Epidermal melanocyte (primary cell): ENCODE results near the gene FALEC.
"Not testable (repeated sequence)": the region's sequence is repeated elsewhere in the genome, so short reads cannot be mapped to it uniquely, and the experiment has no call there.

Experiments
- DNase-seq: peaks from one replicate; pipeline ENCODE4 v3.0.0; 2011; ENCODE audit warnings: low spot score; ENCODE audit not compliant: insufficient read length

FALEC gene

DNA sequence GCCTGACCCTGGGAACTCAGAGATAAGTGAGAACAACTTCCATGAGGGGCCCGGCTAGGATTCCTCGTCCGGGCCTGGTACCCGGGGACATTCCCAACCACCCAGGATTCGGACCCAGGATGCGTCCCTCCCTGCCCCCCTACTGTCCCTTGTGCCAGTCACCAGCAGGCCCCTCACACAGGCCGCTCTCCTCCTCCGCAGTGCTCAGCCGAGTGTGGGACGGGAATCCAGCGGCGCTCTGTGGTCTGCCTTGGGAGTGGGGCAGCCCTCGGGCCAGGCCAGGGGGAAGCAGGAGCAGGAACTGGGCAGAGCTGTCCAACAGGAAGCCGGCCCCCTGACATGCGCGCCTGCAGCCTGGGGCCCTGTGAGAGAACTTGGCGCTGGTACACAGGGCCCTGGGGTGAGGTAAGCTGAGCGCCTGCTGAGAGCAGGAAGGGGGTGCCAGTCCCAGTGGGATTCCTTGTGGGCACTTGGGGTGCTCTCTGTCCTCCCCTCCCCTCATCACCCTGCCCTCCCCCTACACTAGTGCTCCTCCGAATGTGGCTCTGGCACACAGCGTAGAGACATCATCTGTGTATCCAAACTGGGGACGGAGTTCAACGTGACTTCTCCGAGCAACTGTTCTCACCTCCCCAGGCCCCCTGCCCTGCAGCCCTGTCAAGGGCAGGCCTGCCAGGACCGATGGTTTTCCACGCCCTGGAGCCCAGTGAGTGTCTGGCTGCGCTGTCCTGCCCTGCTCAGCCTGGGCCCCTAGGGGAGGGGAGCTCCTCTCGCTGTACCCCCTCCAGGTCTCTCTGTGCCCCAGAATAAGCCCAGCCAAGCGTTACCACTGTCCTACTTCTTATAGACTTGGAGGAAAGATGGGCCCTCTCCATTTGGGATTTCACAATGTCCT is 43.5 kb downstream of the FALEC start:
- DNase-seq = peak; percentile 8

DNA sequence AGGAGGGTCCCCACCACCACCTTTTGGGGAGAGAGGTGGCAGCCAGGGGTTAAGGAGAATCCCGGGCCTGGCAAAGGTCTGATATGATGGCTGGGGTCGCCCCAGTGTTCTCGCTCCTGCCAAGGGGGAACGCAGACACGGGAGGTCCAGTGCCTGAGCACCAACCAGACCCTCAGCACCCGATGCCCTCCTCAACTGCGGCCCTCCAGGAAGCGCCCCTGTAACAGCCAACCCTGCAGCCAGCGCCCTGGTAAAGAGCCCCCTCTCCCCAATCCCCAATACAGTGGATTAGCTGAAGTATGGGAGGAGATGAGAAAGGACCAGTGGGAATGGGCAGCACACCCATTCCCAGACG is 44.1 kb downstream of the FALEC start:
- DNase-seq = no peak

DNA sequence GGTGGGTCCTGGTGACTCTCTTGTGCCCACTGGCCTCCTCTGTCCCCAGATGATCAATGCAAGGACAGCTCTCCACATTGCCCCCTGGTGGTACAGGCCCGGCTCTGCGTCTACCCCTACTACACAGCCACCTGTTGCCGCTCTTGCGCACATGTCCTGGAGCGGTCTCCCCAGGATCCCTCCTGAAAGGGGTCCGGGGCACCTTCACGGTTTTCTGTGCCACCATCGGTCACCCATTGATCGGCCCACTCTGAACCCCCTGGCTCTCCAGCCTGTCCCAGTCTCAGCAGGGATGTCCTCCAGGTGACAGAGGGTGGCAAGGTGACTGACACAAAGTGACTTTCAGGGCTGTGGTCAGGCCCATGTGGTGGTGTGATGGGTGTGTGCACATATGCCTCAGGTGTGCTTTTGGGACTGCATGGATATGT is 44.5 kb downstream of the FALEC start:
- peak; percentile 66 for DNase-seq

DNA sequence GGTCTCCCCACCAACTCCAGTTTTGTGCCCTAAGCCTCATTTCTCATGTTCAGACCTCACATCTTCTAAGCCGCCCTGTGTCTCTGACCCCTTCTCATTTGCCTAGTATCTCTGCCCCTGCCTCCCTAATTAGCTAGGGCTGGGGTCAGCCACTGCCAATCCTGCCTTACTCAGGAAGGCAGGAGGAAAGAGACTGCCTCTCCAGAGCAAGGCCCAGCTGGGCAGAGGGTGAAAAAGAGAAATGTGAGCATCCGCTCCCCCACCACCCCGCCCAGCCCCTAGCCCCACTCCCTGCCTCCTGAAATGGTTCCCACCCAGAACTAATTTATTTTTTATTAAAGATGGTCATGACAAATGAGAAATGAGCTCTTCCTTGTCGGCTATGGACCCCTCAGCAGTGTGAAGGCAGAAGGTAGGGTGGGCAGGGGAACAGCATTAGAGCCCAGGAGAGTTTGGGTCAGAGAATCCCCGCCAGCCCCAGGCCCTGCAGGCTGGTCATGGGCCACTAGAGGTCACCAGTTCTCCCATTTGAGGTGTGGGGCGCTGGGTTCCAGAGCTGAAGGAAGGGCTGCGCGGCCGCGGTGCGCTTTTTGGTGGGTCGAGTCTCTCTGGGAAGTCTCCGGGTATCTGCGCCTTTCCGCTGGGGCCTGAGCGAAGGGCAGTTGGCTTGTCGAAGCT is 45.2 kb downstream of the FALEC start:
- peak; percentile 78 for DNase-seq

DNA sequence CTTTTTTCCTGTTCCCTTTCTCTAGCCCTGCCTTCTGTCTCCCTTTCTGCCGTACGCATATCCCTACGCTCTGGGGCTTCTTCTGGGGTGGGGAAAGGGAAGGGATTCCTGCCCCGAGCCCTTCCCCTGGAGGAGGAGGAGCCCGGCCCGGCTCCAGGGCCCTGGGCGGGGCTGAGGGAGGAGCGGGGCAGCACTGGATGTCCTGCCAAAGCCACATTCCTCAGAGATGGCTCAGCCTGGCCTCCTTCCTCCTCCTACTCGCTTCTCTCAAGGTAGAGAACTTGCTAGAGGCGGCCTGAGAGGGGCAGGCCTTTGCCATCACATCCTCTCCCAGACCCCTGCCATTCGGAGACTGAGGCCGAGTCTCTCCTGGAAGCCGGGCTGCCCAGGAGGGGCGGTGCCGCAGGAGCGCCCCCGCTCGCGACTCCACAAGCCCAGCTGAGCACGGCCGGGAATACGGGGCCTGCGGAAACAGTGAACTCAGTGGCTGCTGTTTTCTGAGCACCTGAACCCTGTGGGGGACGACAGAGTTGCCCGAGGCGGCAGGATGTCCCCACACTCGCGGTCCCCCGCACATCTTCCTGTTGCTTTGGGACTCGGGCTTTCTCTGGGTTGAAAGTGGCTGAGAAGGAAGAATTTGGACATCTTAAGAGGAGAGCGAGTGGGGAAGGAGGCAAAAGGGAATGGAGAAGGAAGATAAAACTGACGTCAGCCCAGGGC is 45.9 kb downstream of the FALEC start:
- peak; percentile 87 for DNase-seq

DNA sequence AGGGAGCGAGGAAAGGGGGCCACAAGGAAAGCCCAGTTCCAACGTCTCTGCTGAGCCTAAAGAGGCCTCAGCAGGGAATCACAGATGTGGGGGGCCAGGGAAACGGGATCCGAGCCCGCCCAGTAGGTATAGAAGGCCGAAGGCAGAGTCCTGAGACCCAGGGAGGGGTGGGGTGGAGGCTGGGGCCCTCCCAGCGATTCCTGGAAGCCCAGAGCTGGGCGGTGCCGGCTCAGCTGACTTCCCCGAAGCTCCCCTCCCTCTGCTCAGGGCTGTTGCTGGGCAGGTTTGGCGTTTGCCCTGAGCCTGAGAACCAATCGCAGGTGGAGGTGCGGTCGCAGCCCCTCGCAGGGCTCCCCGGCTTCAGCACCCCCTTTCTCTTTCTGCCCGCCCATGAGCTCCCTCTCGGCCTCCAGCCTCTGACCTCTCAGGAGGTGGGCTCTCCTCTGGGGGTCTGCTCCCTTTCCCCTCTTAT is 46.5 kb downstream of the FALEC start:
- peak; percentile 61 for DNase-seq

DNA sequence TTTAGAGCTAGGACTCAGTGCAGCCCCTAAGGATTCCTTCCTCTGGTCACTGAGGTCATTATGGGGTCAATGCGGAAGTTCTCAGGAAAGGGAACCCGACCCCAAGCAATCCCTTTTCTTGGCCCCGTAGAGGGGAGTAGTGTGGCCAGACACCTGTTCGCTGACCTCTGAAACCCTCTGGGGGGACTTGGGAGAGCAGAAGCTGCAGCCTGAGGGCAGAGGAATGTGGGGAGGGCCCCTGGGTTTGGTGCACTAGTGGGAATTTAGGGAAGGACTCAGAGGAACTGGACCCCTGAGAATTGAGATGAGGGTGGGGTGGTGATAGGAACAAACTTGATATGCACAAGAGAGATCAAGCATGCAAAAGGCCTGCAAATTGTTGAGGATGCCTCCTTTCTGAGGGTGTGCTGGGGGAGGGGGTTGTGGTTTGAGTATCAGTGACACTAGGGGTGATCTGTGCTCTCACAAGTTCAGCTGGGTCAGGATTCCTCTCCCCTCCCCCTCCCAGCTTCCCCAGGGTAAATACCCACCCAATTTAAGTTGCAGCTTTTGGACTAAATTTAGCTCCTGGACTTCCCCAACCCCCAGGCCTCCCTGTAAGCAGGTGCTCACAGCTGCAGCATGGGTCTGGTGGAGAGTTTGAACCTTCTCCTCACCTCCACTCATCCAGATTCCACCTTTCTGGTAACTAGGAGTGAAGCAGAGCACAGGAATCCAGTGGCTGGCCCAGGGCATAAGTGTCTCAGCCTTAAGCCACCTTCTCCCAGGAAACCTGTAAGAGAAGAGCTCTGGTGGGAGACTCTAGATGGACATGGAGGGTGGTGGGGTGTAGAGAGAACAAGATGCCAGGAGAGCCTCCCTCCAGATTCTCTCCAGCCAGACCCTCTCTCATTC is 47.1 kb downstream of the FALEC start:
- no peak for DNase-seq

DNA sequence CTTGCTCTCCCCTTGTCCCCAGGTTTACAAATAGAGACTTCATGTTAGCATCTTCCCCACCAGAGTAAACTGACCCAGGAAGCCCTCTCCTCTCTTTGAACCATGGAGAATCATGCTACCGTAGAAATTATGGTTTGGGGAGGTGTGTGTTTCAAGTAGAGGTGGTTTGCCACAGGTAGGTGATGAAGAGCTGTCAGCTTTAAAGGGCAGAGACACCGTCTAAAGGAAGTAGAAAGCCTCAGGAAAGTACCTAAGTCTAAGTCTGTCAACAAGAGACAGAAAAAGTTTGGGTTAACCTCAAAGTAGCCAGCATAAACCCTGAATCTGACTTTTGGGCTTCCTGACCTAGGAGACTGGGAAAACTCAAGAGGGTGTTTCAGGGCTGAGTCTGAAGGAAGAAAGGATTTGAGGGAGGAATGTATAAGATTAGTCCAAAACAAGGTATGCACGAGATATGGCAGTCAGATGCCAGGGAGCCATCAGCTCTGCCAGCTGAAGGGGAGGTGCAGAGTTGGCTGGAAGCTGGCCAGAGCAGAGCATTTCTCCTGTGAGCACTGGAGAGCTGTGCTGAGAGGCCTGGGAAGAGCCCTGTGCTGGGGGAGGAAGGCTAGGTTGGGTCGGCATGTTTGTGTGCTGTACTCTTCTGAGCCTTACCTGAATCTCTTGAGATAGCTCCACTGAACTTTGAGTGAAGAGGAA is 47.9 kb downstream of the FALEC start:
- no peak for DNase-seq

DNA sequence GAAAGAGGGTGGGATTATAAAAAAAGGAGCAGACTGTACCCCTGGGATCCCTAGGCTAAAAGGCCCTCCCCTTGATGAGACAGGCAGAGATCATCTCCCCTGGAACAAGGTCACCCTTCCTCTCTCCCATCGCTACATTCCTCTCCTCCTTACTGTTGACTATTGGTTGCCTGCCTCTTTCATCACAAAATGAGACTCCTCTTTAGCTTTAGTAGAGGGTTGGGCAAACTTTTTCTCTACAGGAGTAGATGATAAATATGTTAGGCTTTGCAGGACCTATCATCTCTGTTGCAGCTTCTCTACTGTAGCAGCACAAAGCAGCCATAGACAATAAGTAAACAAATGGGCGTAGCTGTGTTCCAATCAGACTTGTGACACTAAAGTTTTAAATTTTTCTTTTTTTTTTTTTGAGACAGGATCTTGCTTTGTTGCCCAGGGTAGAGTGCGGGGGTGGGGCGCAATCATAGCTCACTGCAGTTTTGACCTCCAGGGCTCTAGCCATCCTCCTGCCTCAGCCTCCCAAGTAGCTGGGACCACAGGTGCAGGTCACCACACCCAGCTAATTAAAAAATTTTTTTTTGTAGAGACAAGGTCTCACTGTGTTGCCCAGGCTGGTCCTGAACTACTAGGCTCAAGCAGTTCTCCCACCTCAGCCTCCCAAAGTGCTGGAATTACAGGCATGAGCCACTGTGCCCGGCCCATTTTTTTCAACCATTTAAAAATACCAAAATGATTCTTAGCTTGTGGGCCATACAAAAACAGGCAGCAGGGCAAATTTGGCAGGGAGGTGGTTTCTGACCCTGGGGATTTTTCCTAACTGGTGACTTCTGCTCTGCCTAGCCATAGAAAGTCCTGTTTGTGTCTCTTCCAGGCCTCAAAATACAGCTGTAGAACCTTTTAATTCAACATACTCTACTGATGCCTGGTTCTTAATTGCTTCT is 48.8 kb downstream of the FALEC start:
- DNase-seq = no peak

DNA sequence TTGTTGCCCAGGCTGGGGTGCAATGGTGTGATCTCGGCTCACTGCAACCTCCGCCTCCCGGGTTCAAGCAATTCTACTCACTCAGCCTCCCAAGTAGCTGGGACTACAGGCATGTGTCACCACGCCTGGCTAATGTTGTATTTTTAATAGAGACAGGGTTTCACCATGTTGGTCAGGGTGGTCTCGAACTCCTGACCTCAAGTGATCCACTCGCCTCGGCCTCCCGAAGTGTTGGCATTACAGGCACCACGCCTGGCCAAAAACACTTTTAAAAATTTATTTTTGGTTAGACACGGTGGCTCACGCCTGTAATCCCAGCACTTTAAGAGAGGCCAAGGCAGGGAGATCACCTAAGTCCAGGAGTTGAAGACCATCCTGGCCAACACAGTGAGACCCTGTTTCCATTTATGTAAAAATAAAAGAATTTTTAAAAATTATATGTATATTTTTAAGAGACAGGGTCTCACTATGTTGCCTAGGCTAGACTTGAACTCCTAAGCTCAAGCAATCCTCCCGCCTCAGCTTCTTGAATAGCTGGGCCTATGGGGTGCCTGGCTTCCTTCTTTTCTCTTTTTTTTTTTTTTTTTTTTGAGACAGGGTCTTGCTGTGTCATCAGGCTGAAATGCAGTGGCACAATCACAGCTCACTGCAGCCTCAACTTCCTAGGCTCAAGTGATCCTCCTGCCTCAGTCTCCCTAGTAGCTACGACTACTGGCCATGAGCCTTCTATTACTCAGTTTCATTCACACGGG is 49.9 kb downstream of the FALEC start:
- not testable (repeated sequence) for DNase-seq

DNA sequence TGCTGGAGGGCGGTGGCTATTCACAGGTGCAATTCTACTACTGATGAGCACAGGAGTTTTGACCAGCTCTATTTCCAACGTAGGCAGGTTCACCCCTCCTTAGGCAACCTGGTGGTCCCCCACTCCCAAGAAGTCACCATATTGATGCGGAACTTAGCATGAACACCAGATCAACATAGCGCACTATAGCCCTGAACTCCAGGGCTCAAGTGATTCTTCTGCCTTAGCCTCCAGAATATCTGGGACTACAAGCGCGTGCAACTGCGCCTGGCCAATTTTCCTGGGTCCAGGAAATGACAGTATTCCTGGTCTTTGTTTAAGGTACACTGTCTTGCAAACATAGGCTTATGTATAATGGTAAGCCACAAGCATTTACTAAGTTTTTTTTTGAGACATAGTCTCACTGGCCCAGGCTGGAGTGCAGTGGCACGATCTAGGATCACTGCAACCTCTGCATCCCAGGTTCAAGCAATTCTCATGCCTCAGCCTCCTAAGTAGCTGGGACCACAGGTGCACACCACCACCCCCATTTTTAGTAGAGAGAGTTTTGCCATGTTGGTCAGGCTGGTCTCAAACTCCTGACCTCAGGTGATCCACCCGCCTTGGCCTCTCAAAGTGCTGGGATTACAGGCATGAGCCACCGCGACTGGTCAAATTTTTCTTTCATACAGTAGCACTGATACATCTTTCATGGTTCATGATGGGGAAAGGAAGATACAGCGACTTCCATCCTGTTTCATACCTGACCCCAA is 51.2 kb downstream of the FALEC start:
- DNase-seq = no peak

DNA sequence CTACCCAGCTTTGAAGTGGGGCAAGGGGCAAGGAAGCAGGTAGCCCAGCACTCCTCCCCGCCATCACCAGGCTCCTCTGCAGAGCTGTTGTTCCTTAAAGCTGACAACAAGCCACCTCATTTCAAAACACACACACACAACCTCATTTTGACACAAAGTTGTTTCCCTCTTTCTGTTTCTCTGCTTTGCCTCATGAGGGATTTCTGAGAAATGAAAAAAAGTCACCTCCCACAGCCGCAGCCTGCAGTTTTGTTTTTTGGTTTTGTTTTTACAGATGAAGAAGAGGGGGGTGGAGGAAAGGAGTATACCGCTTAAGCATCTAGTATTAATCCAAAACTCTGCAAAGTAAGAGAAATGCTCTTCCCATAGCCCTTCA is 51.8 kb downstream of the FALEC start:
- DNase-seq = no peak

DNA sequence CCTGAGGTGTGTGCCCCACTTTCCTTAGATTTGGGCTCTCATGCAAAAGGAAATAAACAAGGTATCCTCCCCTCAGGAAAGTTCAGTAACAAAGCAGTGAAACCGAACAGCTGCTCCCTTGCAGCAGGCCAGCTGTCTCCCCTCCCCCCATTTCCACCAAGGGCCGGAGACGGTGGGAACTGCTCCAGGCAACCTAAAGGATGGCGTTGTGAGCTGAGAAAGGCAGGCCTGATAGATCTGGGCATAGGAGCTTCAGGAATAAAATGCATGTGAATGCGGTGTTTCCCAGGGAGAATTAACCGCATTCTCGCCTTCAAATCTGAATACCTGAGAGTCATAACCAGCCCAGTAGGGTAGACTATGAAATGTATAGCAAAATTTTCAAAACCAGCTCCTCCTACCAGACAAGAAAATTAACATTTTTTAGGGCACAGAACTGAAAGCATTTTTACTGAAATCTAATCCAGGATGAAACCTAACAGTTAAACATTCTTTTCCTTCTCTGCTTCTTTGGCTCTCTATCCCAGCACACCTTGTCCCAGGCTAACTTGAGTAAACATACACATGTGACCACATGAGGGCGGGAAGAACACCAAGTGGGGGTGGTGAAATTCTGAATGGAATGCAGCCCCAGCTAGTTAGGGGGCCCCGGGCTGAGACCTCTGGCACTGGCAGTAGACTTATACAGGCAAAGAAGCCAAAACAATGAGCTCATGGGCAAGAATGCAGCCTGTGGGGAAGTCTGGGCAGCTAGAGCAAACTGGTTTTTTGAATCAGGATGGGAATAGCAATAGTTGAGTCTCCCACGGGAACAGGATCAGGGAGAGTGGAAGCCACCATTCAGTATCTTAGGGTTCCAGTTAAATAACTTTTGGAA is 52.4 kb downstream of the FALEC start:
- peak; percentile 63 for DNase-seq

DNA sequence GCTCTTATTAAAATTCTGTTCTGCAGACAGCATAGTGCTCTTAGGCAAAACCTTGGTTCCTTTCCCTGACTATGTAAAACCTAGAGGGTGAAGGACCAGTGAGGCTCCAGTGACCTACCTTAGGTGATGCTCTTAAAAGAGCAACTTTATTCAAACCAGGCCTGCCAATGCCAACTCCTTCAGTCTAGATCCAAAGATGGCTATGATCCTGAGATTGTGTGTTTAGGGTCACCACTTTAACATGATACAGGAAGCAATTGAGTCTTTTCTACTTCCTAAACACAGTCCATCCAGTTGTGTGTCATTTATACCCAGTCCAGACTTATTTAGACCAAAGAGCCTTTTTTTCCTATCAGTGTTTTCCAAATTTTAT is 53.0 kb downstream of the FALEC start:
- DNase-seq = no peak

DNA sequence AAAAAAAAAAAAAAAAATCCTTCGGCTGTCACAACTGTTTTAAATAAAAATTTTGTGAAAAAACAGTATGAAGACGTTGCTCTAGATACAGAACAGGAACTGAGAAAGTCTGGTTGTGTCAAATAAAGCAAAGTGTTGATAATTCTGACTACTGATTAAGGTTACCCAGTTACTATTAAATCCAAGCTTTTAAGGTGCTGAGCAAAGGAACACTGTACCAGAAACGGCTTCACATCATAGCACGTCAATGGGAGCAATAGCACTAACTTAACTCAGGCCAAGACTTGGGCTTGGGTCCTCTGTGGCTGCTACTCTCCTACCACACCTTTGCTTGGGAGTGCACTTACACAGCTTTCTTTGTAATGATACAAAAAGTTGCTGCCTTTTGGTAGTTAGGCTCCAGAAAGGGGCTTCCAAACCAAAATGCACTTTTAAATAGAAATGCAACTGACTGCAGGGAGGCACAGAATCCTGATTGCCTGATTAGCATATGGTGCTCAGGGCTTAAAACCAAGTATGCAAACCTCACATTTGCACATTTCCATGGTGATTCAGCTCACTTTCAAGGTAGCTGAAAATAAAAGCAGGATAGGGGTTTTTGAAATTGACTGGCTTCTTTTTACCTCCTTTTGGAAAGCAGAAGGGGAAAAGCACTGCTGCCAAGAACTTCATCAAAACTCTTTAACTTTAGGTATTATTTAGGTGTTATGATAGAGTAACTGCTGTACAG is 57.5 kb downstream of the FALEC start:
- DNase-seq = no peak

DNA sequence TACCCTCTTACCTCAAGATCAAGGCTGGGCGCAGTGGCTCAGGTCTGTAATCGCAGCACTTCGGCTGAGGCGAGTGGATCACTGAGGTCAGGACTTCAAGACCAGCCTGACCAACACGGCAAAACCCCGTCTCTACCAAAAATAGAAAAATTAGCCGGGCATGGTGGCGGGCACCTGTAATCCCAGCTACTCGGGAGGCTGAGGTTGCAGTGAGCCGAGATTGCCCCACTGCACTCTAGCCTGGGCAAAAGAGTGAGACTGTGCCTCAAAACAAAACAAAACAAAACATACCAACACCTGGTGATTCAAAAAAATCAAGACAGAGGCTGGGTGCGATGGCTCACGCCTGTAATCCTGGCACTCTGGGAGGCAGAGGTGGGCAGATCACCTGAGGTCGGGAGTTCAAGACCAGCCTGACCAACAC is 58.1 kb downstream of the FALEC start:
- not testable (repeated sequence) for DNase-seq
